SK-N-SH treated with all-trans-retinoic acid at 6 μM for 48 hours (cell line): ENCODE data around the gene HBS1L.
A peak's percentile ranks its signal among the peaks of the same experiment; 100 is the strongest.

Experiments used
- ATAC-seq: fragments of 200-7000 bp; cut with Tn5 transposase; 3 replicates; pipeline ENCODE4 v1.9.1; 2020; ENCODE audit warnings: mild to moderate bottlenecking, moderate library complexity
- BACH2 ChIP-seq: fragments of 250-450 bp; sonication (Bioruptor Pico); IDR thresholded peaks from 2 replicates; pipeline ENCODE4 v1.9.0; 2021; ENCODE audit warnings: mild to moderate bottlenecking, borderline replicate concordance
- CSDC2 ChIP-seq: fragments of 250-450 bp; sonication (Bioruptor Pico); IDR thresholded peaks from 2 replicates; pipeline ENCODE4 v1.5.0; 2020; ENCODE audit warnings: mild to moderate bottlenecking, moderate library complexity
- ESRRG ChIP-seq: fragments of 250-450 bp; sonication (Bioruptor Pico); IDR thresholded peaks from 2 replicates; pipeline ENCODE4 v1.6.1; 2021; ENCODE audit warnings: mild to moderate bottlenecking
- GLIS3 ChIP-seq: fragments of 250-450 bp; sonication (Bioruptor Pico); IDR thresholded peaks from 2 replicates; pipeline ENCODE4 v1.5.0; 2020; ENCODE audit warnings: mild to moderate bottlenecking, moderate library complexity
- ISL1 ChIP-seq: fragments of 250-450 bp; sonication (Bioruptor Pico); IDR thresholded peaks from 2 replicates; pipeline ENCODE4 v2.1.2; 2022; ENCODE audit warnings: mild to moderate bottlenecking, moderate library complexity
- OSR1 ChIP-seq: fragments of 250-450 bp; sonication (Bioruptor Pico); IDR thresholded peaks from 2 replicates; pipeline ENCODE4 v1.8.0; 2022; ENCODE audit warnings: moderate library complexity, mild to moderate bottlenecking, inconsistent platforms
- PPARA ChIP-seq: fragments of 250-450 bp; sonication (Bioruptor Pico); IDR thresholded peaks from 2 replicates; pipeline ENCODE4 v1.5.0; 2020; ENCODE audit warnings: mild to moderate bottlenecking, borderline replicate concordance
- RARB ChIP-seq: fragments of 250-450 bp; sonication (Bioruptor Pico); IDR thresholded peaks from 2 replicates; pipeline ENCODE4 v1.8.0; 2021; ENCODE audit warnings: mild to moderate bottlenecking, moderate library complexity
- SNAI2 ChIP-seq: fragments of 250-450 bp; sonication (Bioruptor Pico); IDR thresholded peaks from 2 replicates; pipeline ENCODE4 v1.5.0; 2020; ENCODE audit warnings: mild to moderate bottlenecking, moderate library complexity
- TCF4 ChIP-seq: fragments of 250-450 bp; sonication (Bioruptor Pico); IDR thresholded peaks from 2 replicates; pipeline ENCODE4 v1.8.0; 2021; ENCODE audit warnings: mild to moderate bottlenecking, moderate library complexity, borderline replicate concordance
- TOX ChIP-seq: fragments of 250-450 bp; sonication (Bioruptor Pico); IDR thresholded peaks from 2 replicates; pipeline ENCODE4 v1.8.0; 2021; ENCODE audit warnings: mild to moderate bottlenecking, moderate library complexity, borderline replicate concordance
- ZC3H10 ChIP-seq: fragments of 250-450 bp; sonication (Bioruptor Pico); IDR thresholded peaks from 2 replicates; pipeline ENCODE4 v1.5.1; 2021; ENCODE audit warnings: mild to moderate bottlenecking, moderate library complexity
- ZFP3 ChIP-seq: fragments of 250-450 bp; sonication (Bioruptor Pico); IDR thresholded peaks from 2 replicates; pipeline ENCODE4 v1.5.0; 2020; ENCODE audit warnings: mild to moderate bottlenecking, moderate library complexity
- ZNF70 ChIP-seq: fragments of 450-650 bp; formaldehyde crosslinking; IDR thresholded peaks from 2 replicates; pipeline ENCODE4 v1.5.0; 2020; ENCODE audit warnings: mild to moderate bottlenecking, moderate library complexity
- ZNF8 ChIP-seq: fragments of 450-650 bp; formaldehyde crosslinking; IDR thresholded peaks from 2 replicates; pipeline ENCODE4 v1.5.0; 2020; ENCODE audit warnings: mild to moderate bottlenecking, moderate library complexity
- TF ChIP-seq, protein P1 (sequence below): fragments of 250-450 bp; sonication (Bioruptor Pico); IDR thresholded peaks from 2 replicates; pipeline ENCODE4 v1.8.0; 2020; ENCODE audit warnings: mild to moderate bottlenecking, moderate library complexity, borderline replicate concordance
- TF ChIP-seq, protein P2 (sequence below): fragments of 250-450 bp; sonication (Bioruptor Pico); IDR thresholded peaks from 2 replicates; pipeline ENCODE4 v1.5.1; 2020; ENCODE audit warnings: low read depth, mild to moderate bottlenecking, moderate library complexity
- TF ChIP-seq, protein P3 (sequence below): fragments of 250-450 bp; sonication (Bioruptor Pico); IDR thresholded peaks from 2 replicates; pipeline ENCODE4 v1.5.1; 2021; ENCODE audit warnings: mild to moderate bottlenecking, moderate library complexity
- TF ChIP-seq, protein P4 (sequence below): fragments of 250-450 bp; sonication (Bioruptor Pico); IDR thresholded peaks from 2 replicates; pipeline ENCODE4 v1.8.0; 2021; ENCODE audit warnings: low read depth, mild to moderate bottlenecking, moderate library complexity, borderline replicate concordance

HBS1L gene

GRCh38 chr6:134925800-134926199 is 128.8 kb downstream of the HBS1L start:
- ATAC-seq, result peak; percentile 26; the same call in 1 of the 3 replicates
- TF ChIP-seq ZNF70 (CRISPR knock-in tag) (no peak), ZFP3 (CRISPR knock-in tag) (no peak), ZNF8 (CRISPR knock-in tag) (no peak), RARB (no peak), OSR1 (CRISPR knock-in tag) (no peak), TCF4 (CRISPR knock-in tag) (no peak), CSDC2 (CRISPR knock-in tag) (no peak), ISL1 (CRISPR knock-in tag) (no peak), PPARA (CRISPR knock-in tag) (no peak), GLIS3 (no peak), TOX (CRISPR knock-in tag) (no peak)
- TF ChIP-seq, protein P1, sequence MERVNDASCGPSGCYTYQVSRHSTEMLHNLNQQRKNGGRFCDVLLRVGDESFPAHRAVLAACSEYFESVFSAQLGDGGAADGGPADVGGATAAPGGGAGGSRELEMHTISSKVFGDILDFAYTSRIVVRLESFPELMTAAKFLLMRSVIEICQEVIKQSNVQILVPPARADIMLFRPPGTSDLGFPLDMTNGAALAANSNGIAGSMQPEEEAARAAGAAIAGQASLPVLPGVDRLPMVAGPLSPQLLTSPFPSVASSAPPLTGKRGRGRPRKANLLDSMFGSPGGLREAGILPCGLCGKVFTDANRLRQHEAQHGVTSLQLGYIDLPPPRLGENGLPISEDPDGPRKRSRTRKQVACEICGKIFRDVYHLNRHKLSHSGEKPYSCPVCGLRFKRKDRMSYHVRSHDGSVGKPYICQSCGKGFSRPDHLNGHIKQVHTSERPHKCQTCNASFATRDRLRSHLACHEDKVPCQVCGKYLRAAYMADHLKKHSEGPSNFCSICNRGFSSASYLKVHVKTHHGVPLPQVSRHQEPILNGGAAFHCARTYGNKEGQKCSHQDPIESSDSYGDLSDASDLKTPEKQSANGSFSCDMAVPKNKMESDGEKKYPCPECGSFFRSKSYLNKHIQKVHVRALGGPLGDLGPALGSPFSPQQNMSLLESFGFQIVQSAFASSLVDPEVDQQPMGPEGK (CRISPR knock-in tag), result no peak
- TF ChIP-seq, protein P2, sequence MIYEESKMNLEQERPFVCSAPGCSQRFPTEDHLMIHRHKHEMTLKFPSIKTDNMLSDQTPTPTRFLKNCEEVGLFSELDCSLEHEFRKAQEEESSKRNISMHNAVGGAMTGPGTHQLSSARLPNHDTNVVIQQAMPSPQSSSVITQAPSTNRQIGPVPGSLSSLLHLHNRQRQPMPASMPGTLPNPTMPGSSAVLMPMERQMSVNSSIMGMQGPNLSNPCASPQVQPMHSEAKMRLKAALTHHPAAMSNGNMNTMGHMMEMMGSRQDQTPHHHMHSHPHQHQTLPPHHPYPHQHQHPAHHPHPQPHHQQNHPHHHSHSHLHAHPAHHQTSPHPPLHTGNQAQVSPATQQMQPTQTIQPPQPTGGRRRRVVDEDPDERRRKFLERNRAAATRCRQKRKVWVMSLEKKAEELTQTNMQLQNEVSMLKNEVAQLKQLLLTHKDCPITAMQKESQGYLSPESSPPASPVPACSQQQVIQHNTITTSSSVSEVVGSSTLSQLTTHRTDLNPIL (CRISPR knock-in tag), result no peak
- TF ChIP-seq, protein P3, sequence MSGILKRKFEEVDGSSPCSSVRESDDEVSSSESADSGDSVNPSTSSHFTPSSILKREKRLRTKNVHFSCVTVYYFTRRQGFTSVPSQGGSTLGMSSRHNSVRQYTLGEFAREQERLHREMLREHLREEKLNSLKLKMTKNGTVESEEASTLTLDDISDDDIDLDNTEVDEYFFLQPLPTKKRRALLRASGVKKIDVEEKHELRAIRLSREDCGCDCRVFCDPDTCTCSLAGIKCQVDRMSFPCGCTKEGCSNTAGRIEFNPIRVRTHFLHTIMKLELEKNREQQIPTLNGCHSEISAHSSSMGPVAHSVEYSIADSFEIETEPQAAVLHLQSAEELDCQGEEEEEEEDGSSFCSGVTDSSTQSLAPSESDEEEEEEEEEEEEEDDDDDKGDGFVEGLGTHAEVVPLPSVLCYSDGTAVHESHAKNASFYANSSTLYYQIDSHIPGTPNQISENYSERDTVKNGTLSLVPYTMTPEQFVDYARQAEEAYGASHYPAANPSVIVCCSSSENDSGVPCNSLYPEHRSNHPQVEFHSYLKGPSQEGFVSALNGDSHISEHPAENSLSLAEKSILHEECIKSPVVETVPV (CRISPR knock-in tag), result no peak
- TF ChIP-seq, protein P4, sequence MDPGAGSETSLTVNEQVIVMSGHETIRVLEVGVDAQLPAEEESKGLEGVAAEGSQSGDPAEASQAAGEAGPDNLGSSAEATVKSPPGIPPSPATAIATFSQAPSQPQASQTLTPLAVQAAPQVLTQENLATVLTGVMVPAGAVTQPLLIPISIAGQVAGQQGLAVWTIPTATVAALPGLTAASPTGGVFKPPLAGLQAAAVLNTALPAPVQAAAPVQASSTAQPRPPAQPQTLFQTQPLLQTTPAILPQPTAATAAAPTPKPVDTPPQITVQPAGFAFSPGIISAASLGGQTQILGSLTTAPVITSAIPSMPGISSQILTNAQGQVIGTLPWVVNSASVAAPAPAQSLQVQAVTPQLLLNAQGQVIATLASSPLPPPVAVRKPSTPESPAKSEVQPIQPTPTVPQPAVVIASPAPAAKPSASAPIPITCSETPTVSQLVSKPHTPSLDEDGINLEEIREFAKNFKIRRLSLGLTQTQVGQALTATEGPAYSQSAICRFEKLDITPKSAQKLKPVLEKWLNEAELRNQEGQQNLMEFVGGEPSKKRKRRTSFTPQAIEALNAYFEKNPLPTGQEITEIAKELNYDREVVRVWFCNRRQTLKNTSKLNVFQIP (CRISPR knock-in tag), result no peak

DNA sequence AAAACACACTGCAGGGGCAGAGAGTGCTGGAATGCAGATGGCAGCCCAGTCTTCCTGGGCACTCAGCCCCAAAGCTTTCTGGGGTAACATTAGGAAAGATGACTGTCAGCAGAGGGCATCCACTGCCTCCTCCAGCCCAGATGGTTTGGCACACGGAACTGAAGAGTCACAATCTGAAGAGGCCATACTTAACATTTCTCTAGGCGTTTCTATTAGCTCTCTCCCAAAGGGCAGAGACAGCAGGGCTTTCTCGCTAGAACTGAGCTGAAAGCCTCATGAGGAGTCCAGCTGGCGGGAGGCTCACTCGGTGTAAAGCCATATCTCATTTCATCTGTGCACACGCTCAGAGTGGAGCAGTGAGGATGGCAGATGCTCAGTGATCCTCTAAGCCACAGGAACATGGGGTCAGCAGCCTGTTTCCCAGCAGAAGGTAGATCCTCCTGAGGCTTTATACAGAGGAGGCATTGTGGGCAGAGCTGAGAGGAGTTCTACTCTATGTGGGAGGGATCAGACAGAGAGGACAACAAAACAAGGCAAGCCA is 132.8 kb downstream of the HBS1L start:
- peak; percentile 25; the same call in 1 of the 3 replicates for ATAC-seq

GRCh38 chr6:134921276-134921675 is 133.3 kb downstream of the HBS1L start:
- TF ChIP-seq, protein P1 (CRISPR knock-in tag), result no peak
- TF ChIP-seq PPARA (CRISPR knock-in tag) (no peak), ZC3H10 (CRISPR knock-in tag) (no peak), ISL1 (CRISPR knock-in tag) (no peak), ZNF8 (CRISPR knock-in tag) (no peak), CSDC2 (CRISPR knock-in tag) (no peak), TOX (CRISPR knock-in tag) (no peak)
- no peak for ATAC-seq

More for the DNA sequence above, 132.8 kb downstream of the HBS1L start:
- TF ChIP-seq, protein P3 (CRISPR knock-in tag), result no peak
- no peak for TF ChIP-seq ESRRG (CRISPR knock-in tag)
- TF ChIP-seq CSDC2 (CRISPR knock-in tag), result no peak
- TF ChIP-seq PPARA (CRISPR knock-in tag), result no peak
- TF ChIP-seq SNAI2 (CRISPR knock-in tag), result no peak
- TF ChIP-seq, protein P4 (CRISPR knock-in tag), result no peak
- TF ChIP-seq ZNF70 (CRISPR knock-in tag), result no peak
- TF ChIP-seq BACH2 (CRISPR knock-in tag), result no peak
- no peak for TF ChIP-seq ISL1 (CRISPR knock-in tag)
